Calu3 (cell line): ENCODE data around the gene ZNF524. TPM values are rescaled to one million over a fixed set of nuclear protein-coding genes. Genes with fewer than 3 reads are reported as not detected.

ENCODE experiments used
- BruUV-seq: library from RNA; stranded (reverse); fragments of 400-500 nt; replicated peaks from 2 replicates; lab custom pipeline; 2021; lab: Mats Ljungman, UMichigan
- CTCF ChIA-PET: fragments of 300-600 bp; sonication (Branson Sonifier 250); formaldehyde crosslinking; loops from one replicate; lab custom pipeline; 2022; ENCODE audit warnings: antibody characterized with exemption; lab: Charles Lee
- DNase-seq: peaks from one replicate; pipeline ENCODE4 v3.0.0; 2022
- H3K27ac Mint-ChIP-seq: one replicate; pipeline ENCODE4 v1.8.0; 2022; ENCODE audit warnings: mixed read lengths; ENCODE audit not compliant: unreplicated experiment
- H3K27me3 Mint-ChIP-seq: one replicate; pipeline ENCODE4 v1.8.0; 2022; ENCODE audit warnings: mixed read lengths; ENCODE audit not compliant: unreplicated experiment
- H3K36me3 Mint-ChIP-seq: one replicate; pipeline ENCODE4 v1.8.0; 2022; ENCODE audit warnings: mild to moderate bottlenecking, moderate library complexity, mixed read lengths; ENCODE audit not compliant: insufficient read depth, unreplicated experiment
- H3K4me1 Mint-ChIP-seq: one replicate; pipeline ENCODE4 v1.8.0; 2022; ENCODE audit warnings: mild to moderate bottlenecking, low read depth, mixed read lengths; ENCODE audit not compliant: unreplicated experiment
- H3K4me3 Mint-ChIP-seq: one replicate; pipeline ENCODE4 v1.8.0; 2022; ENCODE audit warnings: mild to moderate bottlenecking, low read depth, moderate library complexity, mixed read lengths; ENCODE audit not compliant: unreplicated experiment
- H3K9me3 Mint-ChIP-seq: one replicate; pipeline ENCODE4 v1.8.0; 2022; ENCODE audit warnings: low read depth, mixed read lengths; ENCODE audit not compliant: unreplicated experiment
- intact Hi-C: fragments of 100-400 bp; cut with micrococcal nuclease; formaldehyde crosslinking; loops from one replicate; pipeline ENCODE4 v1.10.0; 2022; ENCODE audit not compliant: unreplicated experiment
- total RNA-seq: library from RNA; stranded (reverse); gene quantifications from 2 replicates; pipeline ENCODE4 v1.2.3, GENCODE V29; 2022
- TF ChIP-seq, protein P1 (sequence below): fragments of 200-600 bp; IDR thresholded peaks from one replicate; pipeline ENCODE4 v1.8.0; 2022; ENCODE audit warnings: antibody characterized with exemption; ENCODE audit not compliant: unreplicated experiment

Gene ZNF524
- total RNA-seq, 1 experiment from 2014 or later = 18.5 TPM

DNA sequence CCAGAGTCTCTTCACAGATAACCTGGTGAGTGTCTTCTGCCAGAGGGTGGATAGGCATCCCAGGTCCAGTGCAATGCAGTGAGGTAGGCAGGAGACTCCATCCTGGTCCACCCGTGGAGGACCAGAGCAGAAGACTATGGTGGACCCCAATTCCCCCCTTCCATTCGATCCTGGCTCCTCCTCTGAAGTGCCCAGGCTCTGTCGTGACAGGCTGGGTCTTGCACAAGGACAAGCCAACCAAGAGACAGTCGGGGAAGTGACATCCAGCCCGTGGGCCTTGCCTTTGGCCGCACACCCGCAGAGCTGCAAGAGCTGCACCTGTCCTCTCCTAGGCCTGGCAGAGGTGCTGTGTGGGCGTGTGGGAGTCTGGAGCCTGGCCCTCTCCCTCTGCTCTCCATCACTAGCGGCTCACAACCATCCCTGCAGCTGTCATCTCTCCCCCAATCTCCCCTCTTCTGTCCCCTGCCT is 21.2 kb downstream of the ZNF524 start:
- CTCF ChIA-PET = no interaction called here
- Mint-ChIP-seq H3K9me3 (no peaks in the 10 kb centered on the region), H3K27me3 (no peaks in the 10 kb centered on the region), H3K27ac (no peak overlapping the region), H3K4me3 (no peak overlapping the region), H3K4me1 (peaks cover 19% of the 10 kb centered on the region), H3K36me3 (peaks cover 57% of the 10 kb centered on the region)
- BruUV-seq = no TSS peak
- TF ChIP-seq, protein P1, sequence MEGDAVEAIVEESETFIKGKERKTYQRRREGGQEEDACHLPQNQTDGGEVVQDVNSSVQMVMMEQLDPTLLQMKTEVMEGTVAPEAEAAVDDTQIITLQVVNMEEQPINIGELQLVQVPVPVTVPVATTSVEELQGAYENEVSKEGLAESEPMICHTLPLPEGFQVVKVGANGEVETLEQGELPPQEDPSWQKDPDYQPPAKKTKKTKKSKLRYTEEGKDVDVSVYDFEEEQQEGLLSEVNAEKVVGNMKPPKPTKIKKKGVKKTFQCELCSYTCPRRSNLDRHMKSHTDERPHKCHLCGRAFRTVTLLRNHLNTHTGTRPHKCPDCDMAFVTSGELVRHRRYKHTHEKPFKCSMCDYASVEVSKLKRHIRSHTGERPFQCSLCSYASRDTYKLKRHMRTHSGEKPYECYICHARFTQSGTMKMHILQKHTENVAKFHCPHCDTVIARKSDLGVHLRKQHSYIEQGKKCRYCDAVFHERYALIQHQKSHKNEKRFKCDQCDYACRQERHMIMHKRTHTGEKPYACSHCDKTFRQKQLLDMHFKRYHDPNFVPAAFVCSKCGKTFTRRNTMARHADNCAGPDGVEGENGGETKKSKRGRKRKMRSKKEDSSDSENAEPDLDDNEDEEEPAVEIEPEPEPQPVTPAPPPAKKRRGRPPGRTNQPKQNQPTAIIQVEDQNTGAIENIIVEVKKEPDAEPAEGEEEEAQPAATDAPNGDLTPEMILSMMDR = no peak
- intact Hi-C loops = no loop called here
- DNase-seq = no peak

DNA sequence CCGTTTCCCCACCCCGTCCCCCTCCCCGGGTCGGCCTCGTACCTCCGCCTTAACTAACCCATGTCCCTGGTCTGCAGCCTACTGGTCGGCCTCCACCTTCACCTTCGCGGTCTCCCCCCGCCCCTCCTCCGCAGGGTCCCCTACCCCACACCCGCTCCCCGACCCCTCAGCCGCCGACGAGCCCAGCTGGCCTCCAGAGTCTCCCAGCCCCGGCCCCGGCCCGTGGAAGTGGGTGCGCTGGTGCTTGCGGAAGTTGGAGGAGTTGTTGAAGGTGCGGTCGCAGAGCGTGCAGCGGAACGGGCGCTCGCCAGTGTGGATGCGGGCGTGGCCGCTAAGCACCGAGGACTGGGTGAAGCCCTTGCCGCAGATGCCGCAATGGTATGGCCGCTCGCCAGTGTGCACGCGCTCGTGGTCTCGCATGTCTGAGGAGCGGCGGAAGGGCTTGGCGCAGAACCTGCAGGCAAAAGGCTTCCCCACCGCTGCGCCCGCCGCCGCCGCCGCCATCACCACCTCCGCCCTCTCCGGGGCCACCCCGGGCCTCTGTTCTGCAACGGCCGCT is 21.7 kb downstream of the ZNF524 start:
- TF ChIP-seq, protein P1 = no peak
- peaks cover 19% of the 10 kb centered on the region for H3K4me1 Mint-ChIP-seq
- peaks cover 52% of the 10 kb centered on the region for H3K36me3 Mint-ChIP-seq
- no TSS peak for BruUV-seq
- CTCF ChIA-PET = no interaction called here
- H3K27me3 Mint-ChIP-seq = no peaks in the 10 kb centered on the region
- no peak for DNase-seq
- no peak overlapping the region for H3K4me3 Mint-ChIP-seq
- no peak overlapping the region for H3K27ac Mint-ChIP-seq
- H3K9me3 Mint-ChIP-seq = no peaks in the 10 kb centered on the region
- intact Hi-C loops = no loop called here

DNA sequence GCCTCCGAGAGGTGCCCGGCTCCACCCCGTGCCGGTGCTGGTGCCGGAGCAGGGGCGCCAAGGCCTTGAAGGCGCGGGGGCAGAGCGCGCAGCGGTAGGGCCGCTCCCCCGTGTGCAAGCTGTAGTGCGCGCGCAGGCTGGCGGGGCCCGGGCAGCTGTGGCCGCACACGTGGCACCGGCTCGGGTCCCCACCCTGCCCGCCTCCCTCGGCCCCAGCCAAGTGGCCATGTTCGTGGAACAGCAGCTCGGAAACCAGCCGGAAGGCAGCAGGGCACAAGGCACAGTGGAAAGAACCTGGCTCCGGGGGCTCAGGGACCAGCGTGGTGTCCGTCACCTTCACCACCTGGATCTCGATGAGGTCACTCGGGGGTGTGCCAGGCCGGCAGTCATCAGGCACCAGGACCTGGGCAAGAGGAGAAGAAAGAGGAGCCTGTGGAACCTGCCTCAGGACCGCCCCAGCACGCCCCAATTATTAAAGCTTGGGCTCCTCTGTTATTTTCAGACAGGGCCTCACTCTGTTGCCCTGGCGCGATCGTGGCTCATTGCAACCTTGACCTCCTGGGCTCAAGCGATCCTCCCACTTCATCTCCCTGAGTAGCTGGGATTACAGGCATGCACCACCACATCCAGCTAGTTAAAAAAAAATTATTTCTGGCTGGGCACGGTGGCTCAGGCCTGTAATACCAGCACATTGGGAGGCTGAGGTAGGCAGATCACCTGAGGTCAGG is 22.3 kb downstream of the ZNF524 start:
- TF ChIP-seq, protein P1 = no peak
- no peaks in the 10 kb centered on the region for H3K27me3 Mint-ChIP-seq
- H3K36me3 Mint-ChIP-seq = peaks cover 48% of the 10 kb centered on the region
- H3K27ac Mint-ChIP-seq = no peak overlapping the region
- peaks cover 19% of the 10 kb centered on the region for H3K4me1 Mint-ChIP-seq
- H3K9me3 Mint-ChIP-seq = no peaks in the 10 kb centered on the region
- DNase-seq = no peak
- CTCF ChIA-PET = no interaction called here
- no peak overlapping the region for H3K4me3 Mint-ChIP-seq
- intact Hi-C loops = no loop called here
- BruUV-seq = no TSS peak

DNA sequence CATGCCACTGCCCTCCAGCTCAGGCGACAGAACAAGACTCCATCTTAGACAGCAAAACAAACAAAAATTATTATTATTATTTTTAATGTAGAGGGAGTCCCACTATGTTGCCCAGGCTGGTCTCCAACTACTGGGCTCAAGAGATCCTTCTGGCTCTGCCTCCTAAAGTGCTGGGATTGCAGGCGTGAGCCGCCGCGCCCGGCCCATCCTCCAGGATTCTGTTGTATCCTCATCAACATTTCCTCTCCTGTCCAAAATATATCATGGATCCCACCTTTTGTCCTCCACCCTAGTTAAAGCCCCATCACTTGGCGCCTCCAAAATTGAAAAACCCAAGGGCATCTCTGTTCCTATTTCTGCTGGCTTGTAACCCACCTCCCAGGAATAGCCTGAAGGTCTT is 23.0 kb downstream of the ZNF524 start:
- no peak for DNase-seq
- TF ChIP-seq, protein P1 = no peak
- intact Hi-C loops = no loop called here
- Mint-ChIP-seq H3K27me3 (no peaks in the 10 kb centered on the region), H3K36me3 (peaks cover 40% of the 10 kb centered on the region), H3K9me3 (no peaks in the 10 kb centered on the region), H3K27ac (peak overlapping the region; percentile 95), H3K4me3 (no peak overlapping the region), H3K4me1 (peaks cover 19% of the 10 kb centered on the region)
- no TSS peak for BruUV-seq
- CTCF ChIA-PET = no interaction called here
